ENCODE results near the gene COL6A2.
"Not testable (repeated sequence)": the region's sequence is repeated elsewhere in the genome, so short reads cannot be mapped to it uniquely, and the experiment has no call there.

COL6A2 gene

GRCh38 chr21:46157987-46158451 lies 60.1 kb downstream of the COL6A2 start:
- no peak for DNase-seq

- DNase-seq: no peak
Observed at GRCh38 chr21:46158666-46159300, 60.9 kb downstream of the COL6A2 start.

- no peak for DNase-seq
Observed at GRCh38 chr21:46159390-46159789, 61.5 kb downstream of the COL6A2 start.

GRCh38 chr21:46159841-46160656 lies 62.1 kb downstream of the COL6A2 start:
- no peak for DNase-seq

GRCh38 chr21:46160657-46160906 lies 62.7 kb downstream of the COL6A2 start:
- DNase-seq: no peak

GRCh38 chr21:46160907-46161632 lies 63.2 kb downstream of the COL6A2 start:
- no peak for DNase-seq

GRCh38 chr21:46161633-46162592 lies 64.0 kb downstream of the COL6A2 start:
- DNase-seq: no peak

GRCh38 chr21:46163380-46163779 lies 65.5 kb downstream of the COL6A2 start:
- DNase-seq: no peak

- no peak for DNase-seq
Observed at GRCh38 chr21:46165098-46165497, 67.2 kb downstream of the COL6A2 start.

GRCh38 chr21:46168238-46168637 lies 70.3 kb downstream of the COL6A2 start:
- no peak for DNase-seq

- DNase-seq: no peak
Observed at GRCh38 chr21:46168659-46169386, 70.9 kb downstream of the COL6A2 start.

GRCh38 chr21:46170436-46171193 lies 72.7 kb downstream of the COL6A2 start:
- DNase-seq: not testable (repeated sequence)

GRCh38 chr21:46171585-46171984 lies 73.7 kb downstream of the COL6A2 start:
- DNase-seq: no peak

GRCh38 chr21:46171996-46172862 lies 74.3 kb downstream of the COL6A2 start:
- DNase-seq: no peak

GRCh38 chr21:46172863-46173528 lies 75.1 kb downstream of the COL6A2 start:
- DNase-seq: no peak

- DNase-seq: no peak
Observed at GRCh38 chr21:46173573-46173972, 75.7 kb downstream of the COL6A2 start.

- DNase-seq: not testable (repeated sequence)
Observed at GRCh38 chr21:46176443-46177129, 78.7 kb downstream of the COL6A2 start.

- DNase-seq: no peak
Observed at GRCh38 chr21:46178961-46179360, 81.0 kb downstream of the COL6A2 start.
